ENCODE data around the gene COX5A.

Gene COX5A

DNA sequence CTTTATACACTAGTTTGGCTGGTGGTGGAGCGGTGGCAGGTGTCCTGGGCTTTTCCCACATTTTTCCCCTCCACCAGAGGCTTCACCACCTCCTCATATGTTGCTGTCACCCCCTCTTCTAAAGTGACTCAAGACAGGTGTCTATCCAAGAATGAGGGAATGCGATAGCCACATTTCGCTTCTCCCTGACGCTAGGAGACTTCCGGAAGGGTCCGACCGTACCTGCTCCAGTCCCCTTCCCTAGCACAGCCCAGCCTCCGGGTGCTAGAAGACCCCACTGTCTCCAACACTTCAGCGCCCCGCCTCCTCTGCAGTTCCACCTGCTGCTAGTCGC is 65.2 kb downstream of the COX5A start:
- no peak for DNase-seq (ENCODE audit: low read depth in 2 of 2)

DNA sequence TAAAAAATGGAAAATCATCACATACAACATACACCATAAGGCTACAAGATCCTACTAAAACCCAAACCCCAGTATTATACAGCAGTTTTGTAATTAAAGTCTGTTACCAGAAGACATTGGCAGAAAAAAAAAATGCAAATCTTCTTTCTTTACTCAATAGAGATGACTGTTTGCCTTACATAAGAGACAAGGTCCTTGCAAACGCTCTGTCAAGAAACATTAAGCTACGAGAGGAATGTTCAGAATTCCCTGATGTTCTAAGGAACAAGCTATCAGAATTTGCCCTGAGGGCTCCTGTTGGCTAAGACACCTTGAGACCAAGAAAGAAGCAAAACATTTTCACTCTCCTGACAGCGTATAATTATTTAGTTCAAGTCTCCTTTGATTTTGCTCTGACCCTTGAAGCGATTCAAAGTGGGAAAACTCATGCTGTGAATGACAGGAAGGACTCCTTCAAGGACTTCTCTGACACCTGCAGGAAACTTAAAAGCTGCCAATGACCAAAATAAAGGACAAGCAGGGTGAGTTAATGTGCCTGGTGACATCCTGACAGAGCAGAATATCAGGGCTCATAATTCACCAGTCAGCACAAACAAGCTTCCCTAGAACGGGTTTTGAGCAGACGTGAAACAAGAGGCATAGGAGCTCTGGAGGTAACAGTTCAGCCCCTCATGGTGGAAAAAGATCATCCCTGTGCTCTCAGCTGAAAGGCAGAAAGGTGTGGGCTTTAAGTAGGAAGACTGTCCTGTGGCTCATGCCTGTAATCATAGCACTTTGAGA is 67.2 kb downstream of the COX5A start:
- DNase-seq (ENCODE audit: low read depth in 2 of 2), result no peak
